ENCODE data around the gene MIF4GD.
"Not testable (repeated sequence)": the region's sequence is repeated elsewhere in the genome, so short reads cannot be mapped to it uniquely, and the experiment has no call there.

MIF4GD gene

GRCh38 chr17:75288359-75288758 lies 17.3 kb upstream of the MIF4GD start:
- no peak for DNase-seq

DNA sequence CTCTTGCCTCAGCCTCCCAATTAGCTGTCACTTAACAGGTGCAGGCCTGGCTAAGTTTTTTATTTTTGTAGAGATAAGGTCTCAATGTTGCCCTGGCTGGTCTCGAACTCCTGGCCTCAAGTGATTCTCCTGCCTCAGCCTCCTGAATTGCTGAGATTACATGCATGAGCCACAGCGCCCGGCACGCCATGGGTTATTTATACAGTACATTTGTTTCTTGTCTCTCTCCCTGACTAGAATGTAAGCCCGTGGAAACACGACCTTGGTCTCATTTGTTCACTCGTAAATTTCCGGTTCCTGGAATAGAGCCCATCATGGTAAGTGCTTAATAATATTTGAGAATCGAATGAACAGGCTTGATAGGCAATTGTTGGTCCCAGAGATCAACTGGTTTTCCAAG lies 16.2 kb upstream of the MIF4GD start:
- no peak for DNase-seq

DNA sequence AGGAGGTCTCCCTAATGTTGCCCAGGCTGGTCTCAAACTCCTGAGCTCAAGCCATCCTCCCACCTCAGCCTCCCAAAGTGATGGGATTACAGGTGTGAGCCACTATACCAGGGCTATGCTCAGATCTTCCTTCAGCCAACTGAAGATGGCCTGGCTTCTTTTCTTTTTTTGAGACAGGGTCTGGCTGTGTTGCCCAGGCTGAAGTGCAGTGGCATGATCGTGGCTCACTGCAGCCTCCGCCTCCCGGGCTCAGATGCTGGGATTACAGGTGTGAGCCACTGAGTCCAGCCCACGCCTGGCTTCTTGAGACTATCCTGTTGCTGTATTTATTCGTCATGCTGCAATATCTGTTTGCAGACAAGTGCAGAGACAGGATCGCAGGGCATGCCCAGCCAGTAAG lies 14.1 kb upstream of the MIF4GD start:
- no peak for DNase-seq

DNA sequence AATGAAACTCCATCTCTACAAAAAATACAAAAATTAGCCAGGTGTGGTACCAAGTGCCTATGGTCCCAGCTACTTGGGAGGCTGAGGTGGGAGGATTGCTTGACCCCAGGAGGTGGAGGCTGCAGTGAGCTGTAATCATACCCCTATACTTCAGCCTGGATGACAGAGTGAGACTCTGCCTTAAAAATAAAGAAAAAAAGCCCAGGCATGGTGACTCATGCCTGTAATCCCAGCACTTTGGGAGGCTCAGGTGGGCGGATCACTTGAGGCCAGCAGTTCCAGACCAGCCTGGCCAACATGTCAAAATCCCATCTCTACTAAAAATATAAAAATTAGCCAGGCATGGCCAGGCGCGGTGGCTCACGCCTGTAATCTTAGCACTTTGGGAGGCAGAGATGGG lies 9.2 kb upstream of the MIF4GD start:
- not testable (repeated sequence) for DNase-seq

GRCh38 chr17:75277664-75278071 lies 6.6 kb upstream of the MIF4GD start:
- DNase-seq, result no peak

- no peak for DNase-seq
Measured at GRCh38 chr17:75273977-75274708, 3.1 kb upstream of the MIF4GD start.

- no peak for DNase-seq
Measured at GRCh38 chr17:75272848-75273184, 1.8 kb upstream of the MIF4GD start.

GRCh38 chr17:75271955-75272847 lies 1.2 kb upstream of the MIF4GD start:
- no peak for DNase-seq

DNA sequence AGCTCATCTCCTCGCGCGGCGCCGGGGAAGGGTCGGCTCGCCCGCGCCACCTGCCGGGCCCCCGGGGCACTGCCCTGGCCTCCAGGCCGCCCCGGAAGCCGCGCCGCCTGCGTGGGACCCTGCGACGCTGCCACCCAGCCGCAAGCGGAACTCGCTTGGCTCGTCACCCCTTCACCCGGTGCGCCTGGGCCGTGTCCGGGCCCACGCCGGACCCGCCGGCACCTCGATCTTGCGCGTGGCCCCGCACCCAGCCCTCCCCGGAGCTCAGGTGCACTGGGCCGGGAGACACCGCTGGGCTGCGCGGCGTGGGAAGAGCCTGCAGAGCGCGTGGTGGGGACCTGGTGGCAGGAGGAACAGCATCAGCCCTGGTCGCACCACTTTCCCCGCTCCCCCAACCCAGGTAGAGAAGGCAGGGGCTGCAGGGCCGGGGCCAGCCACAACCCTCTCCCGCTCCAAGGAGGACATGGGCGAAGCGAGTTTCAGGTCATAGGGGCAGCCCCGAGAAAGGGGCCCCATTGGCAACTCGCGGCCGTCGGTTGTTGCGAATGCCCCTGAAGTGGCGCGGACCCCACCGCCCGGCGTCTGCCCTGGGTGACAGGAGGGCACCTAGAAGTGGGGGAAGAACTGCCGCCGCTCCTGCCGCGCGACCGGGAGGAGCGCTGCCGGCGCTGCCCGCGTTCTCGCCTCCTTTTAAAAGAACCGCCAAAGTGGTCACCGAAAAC lies 363 bp upstream of the MIF4GD start:
- peak; percentile 75 to 92 (median 83) for DNase-seq

GRCh38 chr17:75270218-75270965 lies 639 bp downstream of the MIF4GD start:
- peak in 3 of 6 experiments; percentile 43 to 67 (median 58) for DNase-seq

DNA sequence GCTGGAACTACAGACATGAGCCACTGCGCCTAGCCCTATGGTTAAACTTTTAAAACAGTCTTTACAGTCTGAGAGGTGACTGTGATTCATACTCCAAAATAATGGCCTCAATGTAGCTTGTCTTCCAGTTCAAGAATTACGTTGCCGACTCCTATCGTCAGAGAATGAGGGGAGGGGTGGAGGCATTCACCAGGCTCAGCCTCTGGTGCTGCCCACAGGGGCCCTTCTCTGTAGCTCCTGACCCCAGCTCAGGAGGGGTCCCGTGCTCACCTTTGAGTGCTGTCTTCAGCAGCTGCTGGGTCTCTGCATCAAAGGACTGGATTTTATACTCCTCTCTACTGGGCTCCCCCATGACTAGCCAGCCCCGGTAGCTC lies 1.2 kb downstream of the MIF4GD start:
- no peak for DNase-seq

DNA sequence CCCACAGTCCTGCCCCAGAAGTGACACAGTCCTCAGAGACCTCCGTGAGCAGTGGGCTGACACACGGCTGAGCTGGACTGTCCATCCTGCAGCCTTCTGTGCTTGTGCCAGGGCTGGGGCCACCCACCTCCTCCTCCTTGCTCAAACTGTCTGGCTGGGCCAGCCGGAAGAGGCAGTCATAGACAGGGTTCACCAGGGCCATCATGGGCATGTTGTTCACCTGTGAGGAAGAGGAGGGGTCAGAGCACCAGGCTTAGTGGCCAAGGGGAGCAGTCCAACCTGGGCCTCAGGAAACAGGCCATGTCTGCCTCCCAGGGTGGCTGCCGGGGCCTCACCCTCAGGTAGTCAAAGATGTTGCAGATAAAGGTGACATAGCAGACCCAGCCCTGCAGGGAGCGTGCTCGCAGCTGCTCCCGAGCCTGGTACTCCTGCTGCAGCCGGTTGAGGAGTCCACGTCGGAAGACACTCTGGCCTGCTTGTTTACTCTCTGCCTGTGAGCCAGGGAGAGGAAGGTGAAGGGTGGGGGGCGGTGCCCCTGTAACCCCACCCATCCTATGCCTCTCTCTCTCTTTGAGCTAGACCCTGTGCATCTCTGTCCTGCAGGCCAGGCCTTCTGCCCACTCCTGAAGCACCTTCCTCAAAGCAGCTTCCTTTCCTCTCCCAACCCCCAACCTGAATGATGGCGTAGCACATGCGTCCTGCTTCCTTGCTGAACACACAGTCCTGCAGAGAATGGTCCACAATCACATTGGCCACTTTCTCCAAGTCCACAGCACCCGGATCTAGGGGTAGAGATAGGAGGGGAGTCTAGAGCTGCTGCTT lies 3.4 kb downstream of the MIF4GD start:
- DNase-seq, result no peak

GRCh38 chr17:75267153-75267410 lies 3.9 kb downstream of the MIF4GD start:
- DNase-seq, result no peak

DNA sequence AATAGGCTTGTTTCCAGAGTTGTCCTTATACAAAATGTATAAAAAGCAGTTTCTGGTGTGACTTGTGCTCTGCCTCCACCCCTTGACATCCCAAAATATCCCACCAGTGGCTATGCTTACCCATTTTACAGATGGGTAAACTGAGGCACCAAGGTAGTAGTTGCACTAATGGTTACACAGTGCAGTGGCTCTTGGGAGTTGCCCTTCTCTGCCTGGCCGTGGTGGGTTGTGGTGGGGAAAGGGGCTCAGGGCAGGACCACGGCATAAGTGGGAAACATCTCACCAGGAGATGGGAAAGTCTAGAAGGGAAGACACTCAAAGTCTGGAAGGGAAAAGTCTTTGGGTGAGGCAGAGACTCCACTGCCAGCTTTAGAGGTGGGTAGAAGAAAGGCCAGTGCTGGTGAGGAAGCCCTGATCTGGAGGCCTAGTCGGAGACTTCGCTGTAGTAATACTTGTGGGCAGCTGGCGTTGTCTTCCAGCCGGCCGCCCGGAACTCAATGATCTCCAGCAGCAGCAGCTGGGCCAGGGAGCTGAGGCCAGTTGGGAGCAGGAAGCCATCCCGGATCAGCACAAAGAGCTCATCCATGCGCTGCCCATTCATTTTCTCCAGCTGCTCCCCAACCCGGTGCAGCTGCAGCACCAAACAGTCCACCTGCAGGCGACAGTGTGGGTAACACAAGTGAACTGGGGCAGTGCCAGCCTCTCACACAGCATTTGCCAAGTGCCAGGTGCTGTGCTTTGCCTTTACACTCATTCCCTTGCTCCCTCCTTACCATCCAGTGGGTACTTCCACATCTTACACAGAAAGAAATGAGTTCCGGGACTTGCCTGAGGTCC lies 4.5 kb downstream of the MIF4GD start:
- DNase-seq, result no peak

DNA sequence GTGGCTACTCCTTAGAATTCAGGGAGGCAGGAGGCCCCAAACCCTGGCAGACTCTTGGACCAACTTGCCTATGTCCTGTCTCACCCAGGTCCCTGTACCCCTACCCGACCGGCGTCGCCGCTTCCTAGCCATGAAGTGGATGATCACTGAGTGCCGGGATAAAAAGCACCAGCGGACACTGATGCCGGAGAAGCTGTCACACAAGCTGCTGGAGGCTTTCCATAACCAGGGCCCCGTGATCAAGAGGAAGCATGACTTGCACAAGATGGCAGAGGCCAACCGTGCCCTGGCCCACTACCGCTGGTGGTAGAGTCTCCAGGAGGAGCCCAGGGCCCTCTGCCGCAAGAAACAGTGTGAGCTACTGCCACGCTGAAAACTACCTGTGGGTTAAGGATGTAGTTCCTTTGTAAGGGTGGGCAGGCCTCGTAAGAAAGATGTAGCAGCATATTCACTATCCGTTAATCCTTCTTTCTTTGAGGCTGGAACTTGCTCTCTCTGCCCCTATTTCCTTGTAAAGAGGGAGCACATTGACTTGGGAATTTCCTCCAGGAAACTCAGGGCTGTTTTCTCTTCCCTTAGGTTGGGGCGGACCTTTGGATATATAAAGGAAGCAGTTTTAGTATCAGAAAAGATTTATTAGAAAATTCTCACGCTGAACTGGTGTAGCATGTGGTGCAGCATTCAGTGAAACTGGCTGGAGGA lies 5.3 kb downstream of the MIF4GD start:
- no peak for DNase-seq

- no peak for DNase-seq
Measured at GRCh38 chr17:75263055-75263454, 8.0 kb downstream of the MIF4GD start.

DNA sequence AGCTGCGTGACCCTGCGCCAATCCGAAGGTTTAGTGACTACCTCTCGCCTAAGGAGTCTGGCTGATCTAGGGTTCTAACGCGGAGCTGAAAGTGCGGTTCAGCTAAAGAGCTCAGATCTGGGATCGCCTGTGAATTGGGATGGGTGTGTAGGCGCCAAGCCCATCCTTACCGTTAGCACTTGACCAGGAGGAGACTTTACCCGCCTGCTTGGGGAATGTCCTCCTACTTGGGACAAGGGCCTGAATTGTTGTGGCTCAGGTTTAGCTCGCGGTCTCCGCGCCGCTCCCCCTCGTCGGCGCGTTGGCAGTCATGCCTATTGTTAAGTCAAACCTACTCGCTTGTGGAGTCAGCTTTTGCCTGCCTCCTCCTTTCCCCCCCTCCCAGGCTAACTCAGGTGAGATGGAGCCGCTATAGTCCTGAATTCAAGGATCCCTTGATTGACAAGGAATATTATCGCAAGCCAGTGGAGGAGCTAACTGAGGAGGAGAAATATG lies 8.9 kb downstream of the MIF4GD start:
- no peak for DNase-seq

DNA sequence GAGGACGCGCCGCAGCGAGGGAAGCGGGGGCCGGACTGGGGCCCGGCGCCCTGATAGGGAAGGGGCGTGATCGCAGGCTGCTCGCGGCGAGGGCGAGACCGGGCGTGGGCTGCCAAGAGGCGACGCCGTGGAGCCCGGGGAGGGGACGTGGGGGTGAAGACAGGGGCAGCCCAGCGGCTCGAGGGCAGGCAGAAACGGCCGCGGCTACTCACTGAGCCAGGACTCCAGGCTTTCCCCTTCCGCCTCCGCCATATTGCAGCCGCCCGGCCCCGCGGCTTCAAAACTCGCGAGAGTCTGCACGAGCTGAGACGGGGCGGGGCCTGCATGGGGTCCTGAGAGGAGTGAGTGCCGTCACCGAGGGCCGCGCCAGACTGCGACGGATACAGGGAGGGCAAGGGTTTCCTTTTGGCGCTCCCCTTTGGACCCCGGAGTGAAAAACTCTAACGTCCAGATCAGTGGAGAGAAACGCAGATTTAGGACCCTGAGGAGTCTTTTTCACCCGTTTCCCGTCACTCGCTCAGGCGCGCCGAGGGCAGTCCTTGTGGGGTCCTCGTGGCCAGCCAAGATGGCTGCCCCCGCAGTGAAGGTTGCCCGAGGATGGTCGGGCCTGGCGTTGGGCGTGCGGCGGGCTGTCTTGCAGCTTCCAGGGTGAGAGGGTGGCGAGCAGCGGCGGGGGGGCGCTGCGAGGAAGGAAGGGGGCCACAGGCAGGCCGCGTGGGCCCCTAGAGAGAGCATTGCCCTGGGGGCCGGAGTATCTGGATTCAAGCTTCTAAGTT lies 9.5 kb downstream of the MIF4GD start, which contains the start of the genes GGA3 and MRPS7:
TSS of gene GGA3 (minus strand) at position 271 of the 776 bp plus-strand sequence. CDS start at position 252, 19 bp downstream.
TSS of gene MRPS7 (plus strand) at position 544 of the 776 bp plus-strand sequence. CDS start at position 566, 22 bp downstream.
- DNase-seq, result peak; percentile 91 to 100 (median 95)

GRCh38 chr17:75260641-75261335 lies 10.2 kb downstream of the MIF4GD start:
- peak in 2 of 6 experiments; percentile 35 to 46 for DNase-seq
